Body of pancreas (tissue), 4 donors: ENCODE data around the gene MECP2. TPM values are rescaled to one million over a fixed set of nuclear protein-coding genes. Genes with fewer than 3 reads are reported as not detected.

Experiments used
- ATAC-seq: fragments of 150-250 bp; one replicate; pipeline ENCODE4 v1.9.1; 2016
- DNase-seq, 4 donors: peaks; one replicate each; pipeline ENCODE4 v3.0.0-alpha.2; 2019
- H3K27ac ChIP-seq, 4 donors: fragments of 200-600 bp; sonication (generic); 1 replicate in 3 of 4; 2 replicates in 1 of 4; pipeline versions ENCODE4 v1.5.1 to v1.6.1; 2016 to 2019; ENCODE audit warnings: mild to moderate bottlenecking in 1 of 4, mixed read lengths in 1 of 4, moderate library complexity in 1 of 4
- H3K27me3 ChIP-seq, 2 donors: fragments of 200-600 bp; sonication (generic); one replicate each; pipeline ENCODE4 v1.6.0; 2016; ENCODE audit warnings: mild to moderate bottlenecking in 1 of 2
- H3K36me3 ChIP-seq, 2 donors: fragments of 200-600 bp; sonication (generic); replicated peaks in 1 of 2; 2 replicates each; pipeline ENCODE4 v1.5.1; 2016; ENCODE audit warnings: low read depth in 2 of 2; ENCODE audit not compliant: insufficient read depth in 1 of 2
- H3K4me1 ChIP-seq: fragments of 200-600 bp; sonication (generic); one replicate; pipeline ENCODE4 v1.6.0; 2016
- H3K4me3 ChIP-seq, 2 donors: fragments of 200-600 bp; sonication (generic); 1 replicate in 1 of 2; 2 replicates in 1 of 2; pipeline ENCODE4 v1.5.1; 2016 to 2019
- H3K9me3 ChIP-seq, 3 donors: fragments of 200-600 bp; sonication (generic); 1 replicate in 2 of 3; 2 replicates in 1 of 3; pipeline ENCODE4 v1.5.1; 2016
- POLR2A ChIP-seq, 3 donors: fragments of 450-650 bp; IDR thresholded peaks; one replicate each; pipeline ENCODE4 v1.6.1; 2016; ENCODE audit warnings: antibody characterized with exemption in 3 of 3, mild to moderate bottlenecking in 2 of 3
- WGBS, 2 donors: methylation state at CpG; one replicate each; pipeline ENCODE4 v1.1.5; 2017; 5-methylcytosine and 5-hydroxymethylcytosine counted together
- intact Hi-C: fragments of 100-400 bp; cut with DNase I; formaldehyde crosslinking; loops from one replicate; pipeline ENCODE4 v1.15.1; 2023
- total RNA-seq, 2 donors: library from RNA; depleted of rRNA; stranded (reverse); fragments of >200 nt; gene quantifications; one replicate each; pipeline ENCODE4 v1.1.0, GENCODE V29; 2016
- TF ChIP-seq, protein P1 (sequence below), 7 experiments: fragments of 450-650 bp in 4 of 7; fragments of 200-600 bp in 3 of 7; sonication (generic) in 3 of 7; IDR thresholded peaks; one replicate each; pipeline ENCODE4 v1.5.1; 2016 to 2019; ENCODE audit warnings: antibody characterized with exemption in 7 of 7

Gene MECP2
- total RNA-seq, 2 donors from 2014 or later, result 27.8 to 36.3 TPM

DNA sequence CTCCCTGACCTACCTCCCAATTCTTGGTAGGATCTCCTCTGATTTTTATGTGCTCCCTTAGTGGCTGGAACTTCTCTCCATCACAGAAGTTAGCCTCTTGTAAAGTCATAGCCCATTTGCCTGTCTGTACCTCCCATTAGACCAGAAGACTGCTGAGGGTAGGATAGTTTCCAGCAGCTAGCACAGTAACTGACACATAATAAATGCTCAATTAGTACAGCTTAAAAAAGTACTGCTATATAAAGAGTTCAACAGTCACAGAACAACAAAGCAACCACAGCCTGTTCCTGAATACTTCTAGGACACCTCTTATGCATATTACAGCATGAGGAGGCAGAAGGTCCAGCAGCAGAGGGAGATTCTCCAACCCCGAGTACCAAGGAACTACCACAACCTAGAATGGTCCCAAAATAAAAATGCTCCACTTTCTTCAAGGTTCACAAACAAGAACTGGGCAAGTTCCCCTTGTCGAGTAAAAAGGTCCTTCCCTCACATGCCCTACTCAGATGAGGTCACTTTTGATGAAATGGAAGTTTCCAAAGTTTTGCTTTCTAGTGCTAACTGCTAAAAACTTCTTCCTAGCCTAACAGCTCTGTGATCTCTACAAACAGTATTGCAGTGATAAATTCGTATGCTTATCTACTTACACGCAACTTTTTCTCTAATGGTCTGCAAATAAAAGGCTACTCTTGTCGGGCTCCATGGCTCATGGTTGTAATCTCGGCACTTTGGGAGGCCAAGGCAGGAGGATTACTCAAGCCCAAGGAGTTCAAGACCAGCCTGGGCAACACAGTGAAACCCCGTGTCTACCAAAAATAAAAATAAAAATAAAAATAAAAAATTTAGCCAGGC is 12.8 kb downstream of the MECP2 start:
- TF ChIP-seq, protein P1, sequence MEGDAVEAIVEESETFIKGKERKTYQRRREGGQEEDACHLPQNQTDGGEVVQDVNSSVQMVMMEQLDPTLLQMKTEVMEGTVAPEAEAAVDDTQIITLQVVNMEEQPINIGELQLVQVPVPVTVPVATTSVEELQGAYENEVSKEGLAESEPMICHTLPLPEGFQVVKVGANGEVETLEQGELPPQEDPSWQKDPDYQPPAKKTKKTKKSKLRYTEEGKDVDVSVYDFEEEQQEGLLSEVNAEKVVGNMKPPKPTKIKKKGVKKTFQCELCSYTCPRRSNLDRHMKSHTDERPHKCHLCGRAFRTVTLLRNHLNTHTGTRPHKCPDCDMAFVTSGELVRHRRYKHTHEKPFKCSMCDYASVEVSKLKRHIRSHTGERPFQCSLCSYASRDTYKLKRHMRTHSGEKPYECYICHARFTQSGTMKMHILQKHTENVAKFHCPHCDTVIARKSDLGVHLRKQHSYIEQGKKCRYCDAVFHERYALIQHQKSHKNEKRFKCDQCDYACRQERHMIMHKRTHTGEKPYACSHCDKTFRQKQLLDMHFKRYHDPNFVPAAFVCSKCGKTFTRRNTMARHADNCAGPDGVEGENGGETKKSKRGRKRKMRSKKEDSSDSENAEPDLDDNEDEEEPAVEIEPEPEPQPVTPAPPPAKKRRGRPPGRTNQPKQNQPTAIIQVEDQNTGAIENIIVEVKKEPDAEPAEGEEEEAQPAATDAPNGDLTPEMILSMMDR (IDR thresholded peaks at IDR 0.05), result no peak
- TF ChIP-seq POLR2A (IDR thresholded peaks at IDR 0.05), result no peak
- no peak for DNase-seq
- Histone ChIP-seq H3K36me3 (no peaks in the 10 kb centered on the region), H3K4me1 (no peaks in the 10 kb centered on the region), H3K4me3 (no peak overlapping the region), H3K27ac (no peak overlapping the region), H3K9me3 (no peaks in the 10 kb centered on the region), H3K27me3 (no peaks in the 10 kb centered on the region)
- intact Hi-C loops, result no loop called here
- WGBS, 2 donors, result 54% methylated on average over 7 of the region's 7 CpGs
- ATAC-seq, result no peak

DNA sequence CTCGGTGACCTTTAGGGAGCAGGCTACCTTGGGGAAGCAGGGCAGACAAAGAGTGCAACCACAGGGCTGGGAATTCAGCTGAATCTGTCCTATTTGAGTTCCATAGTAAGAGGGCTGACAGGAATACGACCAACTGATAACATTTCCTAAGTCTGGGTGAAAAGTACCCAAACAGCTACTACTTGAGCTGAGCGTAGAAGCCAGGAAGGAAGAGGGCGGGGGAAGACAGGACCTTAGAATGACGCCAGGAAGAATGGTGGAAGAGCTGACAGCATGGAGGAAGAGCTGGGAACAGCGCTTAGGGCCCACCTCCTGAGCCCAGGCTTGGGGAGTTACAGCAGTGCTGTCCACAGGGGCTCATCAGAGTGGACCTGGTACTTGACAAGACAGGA is 14.4 kb downstream of the MECP2 start:
- H3K4me1 ChIP-seq, result no peaks in the 10 kb centered on the region
- WGBS, 2 donors, result 68 to 71% methylated on average over 6 of the region's 6 CpGs
- no peak overlapping the region for H3K4me3 ChIP-seq
- no peaks in the 10 kb centered on the region for H3K27me3 ChIP-seq
- no peak for TF ChIP-seq POLR2A (IDR thresholded peaks at IDR 0.05)
- TF ChIP-seq, protein P1 (IDR thresholded peaks at IDR 0.05), result no peak
- intact Hi-C loops, result no loop called here
- no peaks in the 10 kb centered on the region for H3K9me3 ChIP-seq
- no peak for DNase-seq
- no peak overlapping the region for H3K27ac ChIP-seq
- no peaks in the 10 kb centered on the region for H3K36me3 ChIP-seq
- no peak for ATAC-seq

DNA sequence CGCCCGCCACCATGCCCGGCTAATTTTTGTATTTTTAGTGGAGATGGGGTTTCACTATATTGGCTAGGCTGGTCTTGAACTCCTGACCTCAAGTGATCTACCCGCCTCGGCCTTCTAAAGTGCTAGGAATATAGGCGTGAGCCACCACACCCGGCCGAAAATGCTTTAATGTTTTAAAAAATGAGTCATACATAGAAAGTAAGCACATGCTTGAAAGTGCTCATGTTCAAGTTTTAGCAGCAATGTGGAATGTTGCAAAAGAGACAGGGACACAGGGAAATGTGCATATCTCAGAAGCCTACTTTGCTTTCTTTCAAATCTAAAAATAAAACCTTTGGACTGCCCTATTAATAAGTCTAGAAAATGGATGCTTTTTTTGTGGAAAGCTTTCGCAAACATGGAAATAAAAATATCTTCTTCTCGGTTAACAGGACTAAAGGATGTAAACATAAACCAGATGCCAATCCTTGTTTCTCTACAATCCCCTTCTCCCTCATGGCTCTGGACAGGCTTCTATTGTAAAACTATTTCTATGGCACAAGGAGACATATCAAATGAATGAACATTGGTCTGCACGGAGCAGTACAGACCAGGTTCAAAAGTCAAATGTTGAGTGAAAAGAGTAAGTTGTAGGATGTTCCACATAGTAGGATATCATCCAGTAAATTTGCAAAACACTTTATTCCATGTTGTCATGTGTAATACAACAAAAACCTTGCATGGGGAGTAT is 15.0 kb downstream of the MECP2 start:
- DNase-seq (no peak), ATAC-seq (no peak)
- intact Hi-C loops, result no loop called here
- Histone ChIP-seq H3K4me3 (no peak overlapping the region), H3K27me3 (no peaks in the 10 kb centered on the region), H3K27ac (peak overlapping the region in 1 of 4 donors; percentile 6), H3K4me1 (no peaks in the 10 kb centered on the region), H3K36me3 (no peaks in the 10 kb centered on the region), H3K9me3 (no peaks in the 10 kb centered on the region)
- TF ChIP-seq, protein P1 (IDR thresholded peaks at IDR 0.05), result no peak
- TF ChIP-seq POLR2A (IDR thresholded peaks at IDR 0.05), result no peak
- WGBS, 2 donors, result 65 to 73% methylated on average over 9 to 11 of the region's 11 CpGs

DNA sequence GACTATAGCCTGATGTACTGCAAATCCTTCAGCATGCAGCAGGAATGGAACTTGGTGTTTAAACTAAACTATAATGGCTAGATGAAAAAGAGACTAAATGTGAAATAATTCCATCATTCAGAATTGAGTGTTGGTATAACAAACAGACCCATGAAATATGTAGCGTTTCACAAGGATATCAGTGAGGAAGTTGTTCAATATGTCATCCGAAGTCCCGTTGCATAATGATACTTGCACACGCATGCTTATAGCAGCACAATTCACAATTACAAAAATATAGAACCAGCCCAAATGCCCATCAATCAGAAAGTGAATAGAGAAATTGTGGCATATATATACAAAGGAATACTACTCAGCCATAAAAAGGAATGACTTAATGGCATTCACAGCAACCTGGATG is 20.4 kb downstream of the MECP2 start:
- ATAC-seq, result no peak
- H3K4me3 ChIP-seq, result no peak overlapping the region
- H3K36me3 ChIP-seq, result no peaks in the 10 kb centered on the region
- no peak for DNase-seq
- H3K27ac ChIP-seq, result no peak overlapping the region
- no peaks in the 10 kb centered on the region for H3K27me3 ChIP-seq
- 79 to 81% methylated on average over 4 of the region's 4 CpGs for WGBS, 2 donors
- no peaks in the 10 kb centered on the region for H3K9me3 ChIP-seq
- peaks cover 15% of the 10 kb centered on the region for H3K4me1 ChIP-seq
- intact Hi-C loops, result no loop called here
- TF ChIP-seq, protein P1 (IDR thresholded peaks at IDR 0.05), result no peak
- no peak for TF ChIP-seq POLR2A (IDR thresholded peaks at IDR 0.05)
